Measurements from ENCODE around the gene FBXO3. TPM values are rescaled to one million over a fixed set of nuclear protein-coding genes. Genes with fewer than 3 reads are reported as not detected.
"Not testable (repeated sequence)": the region's sequence is repeated elsewhere in the genome, so short reads cannot be mapped to it uniquely, and the experiment has no call there.

FBXO3 gene
- total and polyA plus RNA-seq, 9 donors: 22.2 to 34.8 (median 26.2) TPM

DNA sequence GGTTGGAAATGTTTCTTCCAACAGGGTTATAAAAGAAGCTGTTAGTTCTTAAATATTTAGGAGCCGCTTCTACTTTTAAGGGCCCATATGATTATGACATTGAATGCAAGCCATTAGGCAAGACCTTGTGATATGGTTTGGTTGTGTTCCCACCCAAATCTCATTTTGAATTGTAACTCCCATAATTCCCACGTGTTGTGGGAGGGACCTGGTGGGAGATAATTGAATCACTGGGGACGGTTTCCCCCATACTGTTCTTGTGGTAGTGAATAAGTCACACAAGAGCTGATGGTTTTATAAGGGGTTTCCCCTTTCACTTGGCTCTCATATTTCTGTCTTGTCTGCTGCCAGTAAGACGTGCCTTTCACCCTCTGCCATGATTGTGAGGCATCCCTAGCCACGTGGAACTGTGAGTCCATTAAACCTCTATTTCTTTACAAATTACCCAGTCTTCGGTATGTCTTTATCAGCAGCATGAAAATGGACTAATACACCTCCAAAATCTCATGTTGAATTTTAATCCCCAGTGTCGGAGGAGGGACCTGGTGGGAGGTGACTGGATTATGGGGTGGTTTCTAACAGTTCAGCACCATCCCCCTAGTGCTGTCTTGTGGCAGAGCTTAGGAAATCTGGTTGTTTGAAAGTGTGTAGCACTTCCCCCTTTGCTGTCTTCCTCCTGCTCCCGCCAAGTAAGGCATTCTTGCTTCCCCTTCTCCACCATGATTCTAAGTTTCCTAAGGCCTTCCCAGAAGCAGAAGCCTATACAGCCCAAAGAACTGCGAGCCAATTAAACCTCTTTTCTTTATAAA, 42.4 kb downstream of the FBXO3 start:
- WGBS (ENCODE audit: insufficient coverage): 44% methylated on average over 2 of the region's 9 CpGs
- H3K4me3 ChIP-seq (ENCODE audit: low read length): no peak overlapping the region
- no peaks in the 10 kb centered on the region for H3K27me3 ChIP-seq (ENCODE audit: control insufficient read depth, insufficient read depth, low read length)
- peaks cover 16% of the 10 kb centered on the region for H3K4me1 ChIP-seq (ENCODE audit: control insufficient read depth, insufficient read depth, low read length)
- no peaks in the 10 kb centered on the region for H3K9me3 ChIP-seq (replicated peaks; ENCODE audit: control insufficient read depth, low read depth, low read length)
- peak; percentile 60 for DNase-seq
- peaks cover 5% of the 10 kb centered on the region for H3K36me3 ChIP-seq (ENCODE audit: control insufficient read depth, insufficient read depth, low read length)
- no peak overlapping the region for H3K27ac ChIP-seq (ENCODE audit: low read length)

GRCh38 chr11:33730716-33731115, 43.6 kb downstream of the FBXO3 start:
- Histone ChIP-seq H3K36me3 (ENCODE audit: control insufficient read depth, insufficient read depth, low read length) (peaks cover 5% of the 10 kb centered on the region), H3K9me3 (replicated peaks; ENCODE audit: control insufficient read depth, low read depth, low read length) (no peaks in the 10 kb centered on the region), H3K4me3 (ENCODE audit: low read length) (no peak overlapping the region), H3K4me1 (ENCODE audit: control insufficient read depth, insufficient read depth, low read length) (peaks cover 12% of the 10 kb centered on the region), H3K27me3 (ENCODE audit: control insufficient read depth, insufficient read depth, low read length) (no peaks in the 10 kb centered on the region), H3K27ac (ENCODE audit: low read length) (no peak overlapping the region)
- WGBS (ENCODE audit: insufficient coverage): 75% methylated on average over 3 of the region's 7 CpGs
- no peak for DNase-seq

GRCh38 chr11:33729072-33729664, 45.2 kb downstream of the FBXO3 start:
- DNase-seq: not testable (repeated sequence)

DNA sequence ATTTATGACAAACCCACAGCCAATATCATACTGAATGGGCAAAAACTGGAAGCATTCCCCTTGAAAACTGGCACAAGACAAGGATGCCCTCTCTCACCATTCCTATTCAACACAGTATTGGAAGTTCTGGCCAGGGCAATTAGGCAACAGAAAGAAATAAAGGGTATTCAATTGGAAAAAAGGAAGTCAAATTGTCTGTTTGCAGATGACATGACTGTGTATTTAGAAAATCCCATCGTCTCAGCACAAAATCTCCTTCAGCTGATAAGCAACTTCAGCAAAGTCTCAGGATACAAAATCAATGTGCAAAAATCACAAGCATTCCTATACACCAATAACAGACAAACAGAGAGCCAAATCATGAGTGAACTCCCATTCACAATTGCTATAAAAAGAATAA, 46.8 kb downstream of the FBXO3 start:
- H3K4me3 ChIP-seq (ENCODE audit: low read length); H3K27ac ChIP-seq (ENCODE audit: low read length); H3K9me3 ChIP-seq (replicated peaks; ENCODE audit: control insufficient read depth, low read depth, low read length); DNase-seq; H3K36me3 ChIP-seq (ENCODE audit: control insufficient read depth, insufficient read depth, low read length); H3K27me3 ChIP-seq (ENCODE audit: control insufficient read depth, insufficient read depth, low read length): not testable (repeated sequence)
- no CpG with 5 or more reads among the region's 1 CpG for WGBS (ENCODE audit: insufficient coverage)
- peaks cover 22% of the 10 kb centered on the region for H3K4me1 ChIP-seq (ENCODE audit: control insufficient read depth, insufficient read depth, low read length)

More at GRCh38 chr11:33729072-33729664, 45.2 kb downstream of the FBXO3 start:
- not testable (repeated sequence) for H3K9me3 ChIP-seq (replicated peaks; ENCODE audit: control insufficient read depth, low read depth, low read length); H3K27ac ChIP-seq (ENCODE audit: low read length); H3K36me3 ChIP-seq (ENCODE audit: control insufficient read depth, insufficient read depth, low read length); H3K27me3 ChIP-seq (ENCODE audit: control insufficient read depth, insufficient read depth, low read length); H3K4me3 ChIP-seq (ENCODE audit: low read length)
- peaks cover 11% of the 10 kb centered on the region for H3K4me1 ChIP-seq (ENCODE audit: control insufficient read depth, insufficient read depth, low read length)
- WGBS (ENCODE audit: insufficient coverage): no CpG with 5 or more reads among the region's 5 CpGs

DNA sequence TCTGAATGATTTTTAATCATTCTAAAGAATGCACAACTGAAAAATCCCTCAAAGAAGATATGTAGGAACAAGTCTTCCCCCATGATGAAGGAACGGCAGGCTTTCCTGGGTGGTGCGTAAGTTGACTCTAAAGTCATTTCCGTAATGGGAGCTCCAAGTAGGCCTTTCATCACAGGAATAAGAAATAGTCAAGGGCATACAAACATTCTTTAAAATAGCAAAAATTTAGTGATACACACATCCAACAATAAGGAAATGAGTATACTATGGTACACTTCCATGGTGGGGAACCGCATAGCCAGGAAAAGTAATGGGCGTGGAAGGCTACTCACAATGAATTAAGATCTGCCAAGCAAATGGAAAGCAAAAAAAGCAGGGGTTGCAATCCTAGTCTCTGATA, 48.8 kb downstream of the FBXO3 start:
- H3K4me1 ChIP-seq (ENCODE audit: control insufficient read depth, insufficient read depth, low read length): peaks cover 41% of the 10 kb centered on the region
- no peak overlapping the region for H3K27ac ChIP-seq (ENCODE audit: low read length)
- WGBS (ENCODE audit: insufficient coverage): no CpG with 5 or more reads among the region's 5 CpGs
- no peak for DNase-seq
- H3K36me3 ChIP-seq (ENCODE audit: control insufficient read depth, insufficient read depth, low read length): peaks cover 9% of the 10 kb centered on the region
- no peaks in the 10 kb centered on the region for H3K27me3 ChIP-seq (ENCODE audit: control insufficient read depth, insufficient read depth, low read length)
- no peak overlapping the region for H3K4me3 ChIP-seq (ENCODE audit: low read length)
- H3K9me3 ChIP-seq (replicated peaks; ENCODE audit: control insufficient read depth, low read depth, low read length): no peaks in the 10 kb centered on the region

DNA sequence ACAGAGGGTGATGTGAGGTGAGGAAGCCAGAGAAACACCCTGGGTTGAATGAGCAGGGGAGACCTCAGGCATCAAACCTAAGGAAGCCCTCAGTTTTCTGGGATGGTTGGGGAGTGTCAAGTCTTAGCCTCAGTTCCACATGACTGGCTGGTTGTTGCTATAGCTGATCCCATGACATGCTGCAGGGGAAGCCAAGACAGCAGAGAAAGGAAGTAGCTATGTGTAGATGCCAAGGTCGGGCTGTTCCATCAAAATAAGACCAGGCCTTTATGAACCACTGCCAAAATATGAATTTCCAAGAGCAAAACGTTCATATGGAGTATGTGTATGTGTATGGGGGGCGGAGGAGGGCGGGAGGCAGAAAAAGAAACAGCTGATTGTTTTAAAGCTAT, 49.7 kb downstream of the FBXO3 start:
- no peak overlapping the region for H3K4me3 ChIP-seq (ENCODE audit: low read length)
- H3K4me1 ChIP-seq (ENCODE audit: control insufficient read depth, insufficient read depth, low read length): peaks cover 46% of the 10 kb centered on the region
- WGBS (ENCODE audit: insufficient coverage): no CpG with 5 or more reads among the region's 4 CpGs

GRCh38 chr11:33723238-33723881, 51.0 kb downstream of the FBXO3 start:
- no peak overlapping the region for H3K4me3 ChIP-seq (ENCODE audit: low read length)

More for the DNA sequence above, 49.7 kb downstream of the FBXO3 start:
- Histone ChIP-seq H3K36me3 (ENCODE audit: control insufficient read depth, insufficient read depth, low read length) (peaks cover 17% of the 10 kb centered on the region), H3K27ac (ENCODE audit: low read length) (peak overlapping the region; percentile 80), H3K27me3 (ENCODE audit: control insufficient read depth, insufficient read depth, low read length) (no peaks in the 10 kb centered on the region), H3K9me3 (replicated peaks; ENCODE audit: control insufficient read depth, low read depth, low read length) (no peaks in the 10 kb centered on the region)
- DNase-seq: peak; percentile 87

DNA sequence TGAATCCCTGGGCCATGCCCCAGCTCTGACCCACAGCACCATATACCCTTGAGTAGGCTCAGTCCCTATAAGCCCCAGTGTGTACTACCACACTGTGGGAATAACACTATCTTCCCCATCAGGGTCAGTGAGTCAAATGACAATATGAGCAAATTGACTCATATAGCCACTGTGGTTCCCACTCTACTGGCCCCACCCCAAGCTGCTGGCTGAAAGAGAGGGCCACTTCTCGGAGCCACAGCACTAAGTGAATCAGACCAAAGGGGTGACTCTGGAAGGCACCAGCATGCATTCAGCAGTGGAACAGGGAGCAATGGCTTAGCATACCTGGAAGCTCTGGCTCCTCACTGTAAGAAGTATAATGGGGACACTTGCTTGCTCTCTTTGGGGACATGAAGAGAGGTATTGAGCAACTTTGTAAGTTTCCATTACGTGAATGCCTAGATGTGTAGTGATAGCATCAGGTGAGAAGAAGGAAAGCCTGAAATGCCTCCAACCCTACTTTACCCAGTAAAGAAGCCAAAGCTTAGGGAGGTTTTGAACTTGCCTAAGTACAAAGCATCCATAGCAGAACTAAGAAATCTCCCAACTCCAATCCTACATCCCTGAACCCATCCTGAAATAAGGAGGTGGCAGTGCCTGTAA, 51.6 kb downstream of the FBXO3 start:
- Histone ChIP-seq H3K4me1 (ENCODE audit: control insufficient read depth, insufficient read depth, low read length) (peaks cover 49% of the 10 kb centered on the region), H3K27ac (ENCODE audit: low read length) (peak overlapping the region; percentile 89), H3K4me3 (ENCODE audit: low read length) (no peak overlapping the region), H3K9me3 (replicated peaks; ENCODE audit: control insufficient read depth, low read depth, low read length) (no peaks in the 10 kb centered on the region), H3K27me3 (ENCODE audit: control insufficient read depth, insufficient read depth, low read length) (no peaks in the 10 kb centered on the region), H3K36me3 (ENCODE audit: control insufficient read depth, insufficient read depth, low read length) (peaks cover 24% of the 10 kb centered on the region)
- WGBS (ENCODE audit: insufficient coverage): 89% methylated on average over 1 of the region's 2 CpGs
- DNase-seq: no peak

More at GRCh38 chr11:33723238-33723881, 51.0 kb downstream of the FBXO3 start:
- Histone ChIP-seq H3K36me3 (ENCODE audit: control insufficient read depth, insufficient read depth, low read length) (peaks cover 24% of the 10 kb centered on the region), H3K27me3 (ENCODE audit: control insufficient read depth, insufficient read depth, low read length) (no peaks in the 10 kb centered on the region), H3K27ac (ENCODE audit: low read length) (peak overlapping the region; percentile 89), H3K9me3 (replicated peaks; ENCODE audit: control insufficient read depth, low read depth, low read length) (no peaks in the 10 kb centered on the region), H3K4me1 (ENCODE audit: control insufficient read depth, insufficient read depth, low read length) (peaks cover 49% of the 10 kb centered on the region)
- no CpG with 5 or more reads among the region's 6 CpGs for WGBS (ENCODE audit: insufficient coverage)
- DNase-seq: peak; percentile 63

GRCh38 chr11:33721984-33722383, 52.3 kb downstream of the FBXO3 start:
- peaks cover 49% of the 10 kb centered on the region for H3K4me1 ChIP-seq (ENCODE audit: control insufficient read depth, insufficient read depth, low read length)
- no peak for DNase-seq
- H3K9me3 ChIP-seq (replicated peaks; ENCODE audit: control insufficient read depth, low read depth, low read length): no peaks in the 10 kb centered on the region
- H3K36me3 ChIP-seq (ENCODE audit: control insufficient read depth, insufficient read depth, low read length): peaks cover 31% of the 10 kb centered on the region
- 86% methylated on average over 5 of the region's 5 CpGs for WGBS (ENCODE audit: insufficient coverage)
- H3K27me3 ChIP-seq (ENCODE audit: control insufficient read depth, insufficient read depth, low read length): no peaks in the 10 kb centered on the region
- H3K27ac ChIP-seq (ENCODE audit: low read length): peak overlapping the region; percentile 89
- no peak overlapping the region for H3K4me3 ChIP-seq (ENCODE audit: low read length)

DNA sequence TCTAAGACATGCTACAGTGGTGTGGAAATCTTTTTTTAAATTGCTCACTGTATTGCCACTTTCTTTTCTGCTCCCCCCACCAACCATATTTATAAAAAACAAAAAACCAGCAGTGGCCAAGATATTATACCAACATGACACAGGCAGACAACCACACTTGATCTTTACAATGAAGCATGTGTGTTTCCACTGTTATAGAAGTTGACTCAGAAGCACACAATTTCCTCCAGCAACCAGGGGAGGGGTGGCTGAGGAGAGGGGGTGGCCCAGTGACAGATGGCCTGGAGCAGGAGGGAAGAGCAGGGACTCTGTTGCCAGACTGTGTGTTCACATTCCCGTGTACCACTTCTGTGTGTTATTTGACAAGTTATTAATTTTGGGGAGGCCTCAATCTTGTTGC, 52.9 kb downstream of the FBXO3 start:
- H3K27me3 ChIP-seq (ENCODE audit: control insufficient read depth, insufficient read depth, low read length): no peaks in the 10 kb centered on the region
- peaks cover 49% of the 10 kb centered on the region for H3K4me1 ChIP-seq (ENCODE audit: control insufficient read depth, insufficient read depth, low read length)
- WGBS (ENCODE audit: insufficient coverage): no CpG with 5 or more reads among the region's 1 CpG
- peak; percentile 64 for DNase-seq
- H3K36me3 ChIP-seq (ENCODE audit: control insufficient read depth, insufficient read depth, low read length): peaks cover 36% of the 10 kb centered on the region
- peak overlapping the region; percentile 89 for H3K27ac ChIP-seq (ENCODE audit: low read length)
- no peaks in the 10 kb centered on the region for H3K9me3 ChIP-seq (replicated peaks; ENCODE audit: control insufficient read depth, low read depth, low read length)
- H3K4me3 ChIP-seq (ENCODE audit: low read length): no peak overlapping the region

Data from muscle of leg (tissue), 11 donors.